ENCODE results near the gene MAPKAPK5.
"Not testable (repeated sequence)": the region's sequence is repeated elsewhere in the genome, so short reads cannot be mapped to it uniquely, and the experiment has no call there.

The MAPKAPK5 gene

DNA sequence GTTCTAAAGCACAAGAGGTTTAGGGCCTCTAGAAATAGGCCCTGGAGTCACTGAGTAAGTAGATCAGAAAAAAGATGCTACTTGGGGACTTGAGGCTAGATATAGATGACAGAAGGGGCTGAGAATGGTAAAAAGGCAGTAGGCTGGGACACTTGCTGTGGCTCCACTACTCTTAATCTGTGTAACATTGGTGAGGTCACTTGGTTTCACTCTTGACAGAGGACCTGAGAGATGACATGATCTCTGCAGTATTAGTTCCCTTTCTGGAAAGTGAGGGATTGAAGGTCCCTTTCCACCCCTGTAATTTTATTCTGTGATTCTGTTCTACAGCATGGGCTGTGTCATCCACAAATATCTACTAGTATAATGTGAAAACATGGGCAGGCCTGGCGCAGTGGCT lies 39.7 kb downstream of the MAPKAPK5 start:
- DNase-seq (ENCODE audit: low read depth in 1 of 2, low spot score in 1 of 2) = no peak

DNA sequence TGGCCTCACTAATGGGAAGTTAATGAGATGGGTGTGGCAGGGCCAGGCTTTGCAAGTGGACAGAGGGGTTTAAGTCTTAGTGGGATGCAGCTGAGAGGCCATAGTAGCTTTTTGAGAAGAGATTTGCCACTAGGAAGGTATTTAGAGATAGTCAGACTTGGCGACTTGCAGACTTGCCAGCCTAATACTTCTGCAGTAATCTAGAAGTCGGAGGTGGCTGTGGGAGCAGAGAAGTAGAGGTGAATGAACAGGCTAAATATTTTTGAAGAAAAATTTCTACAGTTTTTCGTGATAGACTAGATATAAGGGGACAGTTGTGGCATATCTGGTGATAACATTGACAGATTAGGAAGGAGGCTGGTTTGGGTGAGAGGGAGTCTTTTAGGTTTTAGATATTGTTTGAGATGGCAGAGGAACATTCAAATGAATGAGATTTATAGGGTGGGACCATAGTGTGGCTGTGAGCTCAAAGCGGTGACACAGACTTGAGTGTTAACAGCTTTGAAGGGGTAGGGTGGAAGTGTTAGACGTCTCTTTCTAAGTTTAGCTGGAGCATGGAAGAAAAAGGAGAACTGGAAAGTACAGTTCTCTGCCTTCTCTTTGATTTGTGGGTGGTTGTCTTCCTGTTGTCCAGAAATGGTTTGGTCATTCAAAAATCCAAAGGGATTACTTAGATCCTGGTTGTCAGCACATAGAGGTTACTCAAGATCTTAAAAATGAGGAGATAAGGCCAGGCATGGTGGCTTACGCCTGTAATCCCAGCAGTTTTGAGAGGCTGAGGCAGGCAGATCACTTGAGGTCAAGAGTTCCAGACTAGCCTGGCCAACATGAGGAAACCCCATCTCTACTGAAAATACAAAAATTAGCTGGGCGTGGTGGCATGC lies 44.9 kb downstream of the MAPKAPK5 start:
- no peak for DNase-seq (ENCODE audit: low read depth in 1 of 2, low spot score in 1 of 2)

DNA sequence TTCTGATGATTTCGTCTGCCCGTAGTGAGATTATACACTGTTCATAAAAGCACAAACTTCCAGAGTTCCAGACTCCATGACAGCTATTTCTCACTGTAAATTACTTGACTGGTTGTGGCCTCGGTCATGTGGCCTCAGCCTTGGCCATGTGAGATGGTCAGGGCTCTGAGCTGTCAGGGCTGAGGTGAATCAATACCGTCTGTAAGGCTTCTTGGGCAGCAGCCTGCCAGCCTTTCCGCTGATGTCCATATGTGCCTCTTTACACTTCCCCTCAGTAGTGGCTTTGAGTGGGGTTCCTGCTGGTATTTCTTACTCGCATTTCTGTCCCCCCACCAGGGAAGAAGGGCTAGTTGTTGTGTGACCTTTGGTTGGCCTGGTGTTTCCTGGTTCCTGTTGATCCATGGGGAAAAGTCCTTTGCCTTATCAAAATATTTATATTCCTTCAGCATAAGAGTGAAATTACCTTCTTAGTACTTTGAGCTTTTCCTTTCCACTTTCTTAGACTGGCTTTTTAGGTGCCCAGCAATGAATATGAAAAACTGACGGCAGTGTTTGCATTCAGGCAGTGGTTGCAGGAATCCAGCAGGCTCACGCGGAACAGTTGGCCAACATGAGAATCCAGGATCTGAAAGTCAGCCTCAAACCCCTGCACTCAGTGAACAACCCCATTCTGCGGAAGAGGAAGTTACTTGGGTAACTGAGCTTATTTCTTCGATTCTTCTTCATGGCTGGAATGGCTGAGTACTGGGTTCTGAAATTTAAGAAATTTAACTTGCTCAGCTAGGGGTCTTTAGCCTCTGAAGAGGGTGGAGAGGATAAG lies 46.1 kb downstream of the MAPKAPK5 start:
- no peak for DNase-seq (ENCODE audit: low read depth in 1 of 2, low spot score in 1 of 2)

DNA sequence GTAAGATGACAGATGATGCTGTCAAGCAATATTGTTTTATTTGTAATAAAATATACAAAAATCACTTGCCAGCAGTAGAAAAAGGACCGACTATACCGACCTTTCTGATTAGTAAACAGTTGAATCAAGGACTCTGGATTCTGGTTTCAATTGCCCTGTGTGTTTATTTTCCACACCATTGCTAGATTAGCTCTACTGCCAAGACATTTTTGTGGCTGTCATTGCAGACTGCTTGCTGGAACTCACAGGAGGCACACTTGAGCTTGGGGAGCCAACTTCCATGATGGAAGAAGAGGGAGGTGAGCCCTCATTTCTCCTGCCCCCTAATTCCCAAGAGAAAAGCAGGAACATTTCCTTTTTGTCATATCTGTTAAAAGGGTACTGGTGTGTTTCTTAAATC lies 51.3 kb downstream of the MAPKAPK5 start:
- no peak for DNase-seq (ENCODE audit: low read depth in 1 of 2, low spot score in 1 of 2)

DNA sequence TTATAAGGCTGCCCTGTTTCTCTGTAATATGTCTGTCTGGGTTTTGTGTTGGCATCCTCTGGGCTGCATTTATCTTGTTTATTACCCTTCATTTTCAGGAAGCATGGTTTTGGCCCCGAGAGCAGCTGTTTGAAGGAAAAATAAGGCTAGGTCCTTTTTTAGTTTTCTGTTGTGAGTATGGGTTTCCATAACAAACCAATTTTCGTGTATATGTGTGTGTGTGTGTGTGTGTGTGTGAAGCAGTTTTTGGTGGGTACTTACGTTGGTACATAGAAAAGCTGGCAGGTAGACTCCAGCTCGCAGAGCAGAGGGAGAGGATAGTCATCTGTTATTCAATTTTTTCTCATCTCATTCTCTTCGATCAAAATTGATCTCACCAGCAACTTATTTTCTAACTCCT lies 52.5 kb downstream of the MAPKAPK5 start:
- DNase-seq (ENCODE audit: low read depth in 1 of 2, low spot score in 1 of 2) = no peak

DNA sequence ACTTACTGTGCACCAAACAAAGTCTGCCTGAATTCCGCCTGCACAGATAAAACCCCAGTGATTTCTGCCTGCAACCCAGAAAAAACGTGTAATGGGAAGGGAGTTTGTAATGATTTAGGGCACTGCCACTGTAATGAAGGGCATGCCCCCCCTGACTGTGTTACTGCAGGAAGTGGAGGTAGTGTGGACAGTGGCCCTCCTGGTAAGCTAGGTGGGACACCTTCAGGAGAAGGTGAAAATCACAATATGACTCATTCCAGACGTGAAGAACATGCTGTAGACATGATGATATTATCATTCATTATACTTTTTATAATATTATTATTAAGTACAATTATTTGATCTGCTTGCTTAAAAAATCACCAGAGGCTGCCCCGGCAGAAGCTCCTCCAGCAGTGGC lies 59.2 kb downstream of the MAPKAPK5 start:
- no peak for DNase-seq (ENCODE audit: low read depth in 1 of 2, low spot score in 1 of 2)

DNA sequence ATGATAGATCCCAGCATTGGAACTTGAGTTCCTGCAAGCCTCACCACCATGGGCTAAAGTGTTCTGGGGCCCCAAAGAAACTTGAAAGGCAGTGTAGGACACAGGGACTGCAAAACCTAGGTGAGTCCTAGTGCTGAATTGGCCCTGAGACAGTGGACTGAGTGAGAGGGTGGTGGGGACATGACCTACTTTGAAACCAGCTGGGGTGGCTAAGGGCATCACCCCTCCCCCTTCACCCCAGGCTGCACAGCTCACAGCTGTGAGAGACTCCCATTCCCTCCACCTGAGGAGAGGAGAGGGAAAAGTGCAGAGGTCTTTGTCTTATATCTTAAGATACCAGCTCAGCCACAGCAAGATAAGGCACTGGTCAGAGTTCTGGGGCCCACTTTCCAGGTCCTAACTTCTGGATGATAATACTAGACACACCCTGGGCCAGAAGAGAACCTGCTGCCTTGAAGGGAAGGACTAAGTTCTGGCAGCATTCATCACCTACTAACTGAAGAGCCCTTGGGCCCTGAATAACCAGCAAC lies 62.5 kb downstream of the MAPKAPK5 start:
- no peak for DNase-seq (ENCODE audit: low read depth in 1 of 2, low spot score in 1 of 2)

DNA sequence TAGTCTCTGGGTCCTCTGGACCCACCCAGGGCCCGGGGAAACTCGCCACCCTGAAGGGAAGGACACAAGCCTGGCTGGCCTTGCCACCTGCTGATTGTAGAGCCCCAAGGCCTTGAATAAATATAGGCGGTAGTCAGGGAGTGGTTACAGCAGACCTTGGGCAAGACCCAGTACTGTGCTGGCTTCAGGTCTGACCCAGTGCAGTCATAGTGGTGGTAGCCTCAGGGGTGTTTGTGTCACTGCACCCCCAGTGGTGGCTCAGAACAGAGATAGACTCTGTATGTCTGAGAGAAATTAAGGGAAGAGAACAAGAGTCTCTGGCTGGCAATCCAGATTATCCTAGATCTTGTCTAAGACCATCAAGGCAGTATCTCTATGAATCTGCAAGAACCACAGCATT lies 63.5 kb downstream of the MAPKAPK5 start:
- DNase-seq (ENCODE audit: low read depth in 1 of 2, low spot score in 1 of 2) = no peak

DNA sequence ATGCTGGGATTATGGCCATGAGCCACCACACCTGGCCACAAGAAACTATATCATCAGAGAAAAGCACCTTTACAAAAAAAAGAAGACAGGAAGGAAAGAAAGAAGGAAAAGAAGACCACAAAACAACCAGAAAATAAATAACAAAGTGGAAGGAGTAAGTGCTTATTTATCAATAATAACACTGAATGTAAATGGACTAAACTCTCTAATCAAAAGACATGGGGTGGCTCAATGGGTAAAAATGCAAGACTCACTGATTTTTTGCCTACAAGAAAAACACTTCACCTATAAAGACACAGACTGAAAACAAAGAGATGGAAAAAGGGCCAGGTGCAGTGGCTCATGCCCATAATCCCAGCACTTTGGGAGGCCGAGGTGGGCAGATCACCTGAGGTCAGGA lies 65.7 kb downstream of the MAPKAPK5 start:
- DNase-seq (ENCODE audit: low read depth in 1 of 2, low spot score in 1 of 2) = no peak

DNA sequence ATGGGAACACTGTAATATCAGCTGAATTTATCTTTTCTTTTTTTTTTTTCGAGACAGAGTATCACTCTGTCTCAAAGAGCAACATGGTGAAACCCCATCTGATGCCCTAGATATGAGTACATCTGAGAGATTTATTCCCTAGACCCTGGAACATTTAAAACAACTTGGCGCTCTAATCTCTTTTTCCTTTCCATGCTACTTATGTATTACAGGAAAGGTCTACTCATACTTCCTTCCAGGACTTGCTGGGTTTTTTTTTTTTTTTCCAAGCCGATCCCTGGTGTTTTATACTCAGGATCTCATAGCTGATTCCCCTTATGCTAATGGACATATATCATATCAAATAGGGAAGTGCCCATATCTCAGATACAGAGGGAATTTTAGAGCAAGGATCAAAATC lies 83.1 kb downstream of the MAPKAPK5 start:
- DNase-seq (ENCODE audit: low read depth in 1 of 2, low spot score in 1 of 2) = no peak

DNA sequence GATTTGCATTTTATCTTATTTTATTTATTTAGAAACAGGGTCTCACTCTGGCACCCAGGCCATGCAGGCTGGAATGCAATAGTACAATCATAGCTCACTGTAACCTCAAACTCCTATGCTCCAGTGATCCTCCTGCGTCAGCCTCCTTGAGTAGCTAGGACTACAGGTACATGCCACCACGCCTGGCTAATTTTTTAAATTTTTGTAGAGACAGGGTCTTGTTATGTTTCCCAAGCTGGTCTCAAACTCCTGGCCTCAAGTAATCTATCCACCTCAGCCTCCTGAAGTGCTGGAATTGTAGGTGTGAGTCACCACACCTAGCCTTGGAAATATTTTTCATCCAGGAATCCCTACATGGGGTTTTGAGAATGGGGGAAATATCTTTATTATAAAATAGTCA lies 84.6 kb downstream of the MAPKAPK5 start:
- DNase-seq (ENCODE audit: low read depth in 1 of 2, low spot score in 1 of 2) = no peak

DNA sequence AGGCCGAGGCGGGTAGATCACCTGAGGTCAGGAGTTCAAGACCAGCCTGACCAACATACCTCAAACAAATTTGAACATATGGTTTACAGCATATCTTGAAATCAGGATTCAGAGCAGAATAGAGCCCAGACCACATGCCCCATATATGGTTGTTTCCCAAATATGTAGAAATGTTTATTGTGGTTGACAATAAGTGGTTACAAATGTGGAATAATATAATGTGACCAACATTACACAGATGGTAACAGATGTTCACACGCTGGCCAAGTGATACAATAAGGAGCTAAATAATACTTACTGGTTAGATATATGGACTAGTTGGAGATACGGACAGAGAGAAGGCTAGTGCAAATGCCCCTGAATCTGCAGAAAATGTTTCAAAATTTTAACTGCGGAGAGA lies 85.3 kb downstream of the MAPKAPK5 start:
- no peak for DNase-seq (ENCODE audit: low read depth in 1 of 2, low spot score in 1 of 2)

DNA sequence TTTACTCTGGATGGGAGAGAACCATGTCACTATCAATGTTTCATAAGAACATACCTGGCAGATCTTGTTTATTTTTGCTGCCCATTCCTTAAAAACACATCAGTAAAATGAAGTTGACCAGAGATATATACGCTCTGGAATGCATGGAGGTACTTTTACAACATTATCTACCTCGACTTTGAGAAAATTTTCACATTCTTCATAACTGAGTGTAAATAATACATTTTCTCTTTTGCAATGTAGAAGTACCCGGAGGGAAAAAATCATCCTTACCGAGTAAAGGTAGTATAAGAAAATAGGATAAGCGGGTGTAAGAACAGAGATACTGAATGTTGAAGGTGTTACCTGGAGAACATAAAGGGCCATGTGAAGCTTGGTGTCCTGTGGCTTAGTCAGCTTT lies 90.2 kb downstream of the MAPKAPK5 start:
- DNase-seq (ENCODE audit: low read depth in 1 of 2, low spot score in 1 of 2) = no peak

DNA sequence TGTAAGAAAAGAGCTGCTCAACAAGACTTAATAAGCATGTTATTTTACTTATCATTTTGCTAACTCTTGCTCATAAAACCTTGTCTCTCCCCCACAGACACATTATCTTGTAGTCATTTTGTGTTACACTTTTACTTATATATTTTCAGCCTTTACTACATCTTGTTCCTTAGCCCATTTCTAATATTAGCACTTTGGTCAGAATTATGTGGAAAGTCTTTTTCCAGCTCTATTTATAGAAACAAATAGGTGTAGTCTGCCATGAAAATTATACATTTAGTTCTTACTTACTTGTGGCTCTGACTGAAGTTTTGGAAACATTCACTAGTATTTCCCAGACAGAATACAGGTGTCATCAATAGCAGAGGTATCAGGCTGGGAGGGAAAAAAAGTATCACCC lies 94.8 kb downstream of the MAPKAPK5 start:
- no peak for DNase-seq (ENCODE audit: low read depth in 1 of 2, low spot score in 1 of 2)

DNA sequence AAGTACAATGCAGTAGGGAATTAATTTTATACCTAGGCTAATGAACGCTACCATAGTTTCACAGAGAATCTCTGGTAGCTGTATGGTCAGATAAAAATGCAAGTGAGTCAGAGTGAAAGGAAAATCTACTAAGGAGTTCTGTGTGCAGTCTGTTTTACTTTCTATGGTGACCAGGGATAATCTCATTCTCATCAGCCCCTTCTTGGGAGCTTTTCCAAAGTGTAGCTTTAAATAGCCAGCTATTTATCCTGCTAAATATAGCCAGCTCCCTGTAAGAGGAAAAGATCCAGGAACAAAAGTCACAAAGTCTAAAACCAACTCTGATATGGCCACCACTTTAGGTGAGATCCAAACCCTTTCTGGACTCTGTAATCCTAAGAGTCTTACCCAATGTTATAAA lies 95.4 kb downstream of the MAPKAPK5 start:
- DNase-seq (ENCODE audit: low read depth in 1 of 2, low spot score in 1 of 2) = no peak

DNA sequence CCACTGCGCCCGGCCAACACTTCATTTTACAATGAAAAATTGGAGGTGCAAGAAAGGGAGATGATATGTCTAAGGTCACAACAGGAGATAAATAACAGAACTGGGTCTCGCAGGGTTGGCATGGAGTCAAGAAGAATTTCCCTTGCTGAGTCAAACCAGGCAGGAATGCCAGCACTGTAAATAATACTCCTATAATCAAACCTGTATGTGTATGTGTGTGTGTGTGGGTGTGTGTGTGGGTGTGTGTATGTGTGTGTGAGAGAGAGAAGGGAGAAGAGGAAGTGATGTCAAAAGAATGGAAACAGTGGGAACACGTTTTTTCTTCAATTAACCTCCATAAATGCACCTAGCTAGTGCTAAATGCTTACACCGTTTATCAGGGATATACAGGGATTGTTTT lies 100.5 kb downstream of the MAPKAPK5 start:
- no peak for DNase-seq (ENCODE audit: low read depth in 1 of 2, low spot score in 1 of 2)

DNA sequence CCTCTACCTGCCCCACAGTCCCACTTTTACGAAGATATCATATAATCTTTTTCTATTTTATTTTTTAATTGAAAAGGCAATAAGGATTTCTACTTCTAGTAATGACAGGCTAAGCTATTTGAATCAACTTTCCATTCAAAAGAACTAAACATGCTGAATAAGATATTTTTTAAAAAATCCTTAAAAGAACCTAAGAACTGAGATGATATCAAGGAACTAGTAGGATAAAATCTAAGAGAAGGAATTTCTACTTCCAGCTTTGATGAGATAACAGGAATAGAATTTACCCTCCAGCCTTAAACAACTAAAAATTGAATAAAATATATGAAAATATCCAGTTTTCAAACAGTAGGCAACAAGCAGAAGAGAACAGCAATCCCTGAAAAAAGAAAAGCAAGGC lies 101.9 kb downstream of the MAPKAPK5 start:
- DNase-seq (ENCODE audit: low read depth in 1 of 2, low spot score in 1 of 2) = no peak

DNA sequence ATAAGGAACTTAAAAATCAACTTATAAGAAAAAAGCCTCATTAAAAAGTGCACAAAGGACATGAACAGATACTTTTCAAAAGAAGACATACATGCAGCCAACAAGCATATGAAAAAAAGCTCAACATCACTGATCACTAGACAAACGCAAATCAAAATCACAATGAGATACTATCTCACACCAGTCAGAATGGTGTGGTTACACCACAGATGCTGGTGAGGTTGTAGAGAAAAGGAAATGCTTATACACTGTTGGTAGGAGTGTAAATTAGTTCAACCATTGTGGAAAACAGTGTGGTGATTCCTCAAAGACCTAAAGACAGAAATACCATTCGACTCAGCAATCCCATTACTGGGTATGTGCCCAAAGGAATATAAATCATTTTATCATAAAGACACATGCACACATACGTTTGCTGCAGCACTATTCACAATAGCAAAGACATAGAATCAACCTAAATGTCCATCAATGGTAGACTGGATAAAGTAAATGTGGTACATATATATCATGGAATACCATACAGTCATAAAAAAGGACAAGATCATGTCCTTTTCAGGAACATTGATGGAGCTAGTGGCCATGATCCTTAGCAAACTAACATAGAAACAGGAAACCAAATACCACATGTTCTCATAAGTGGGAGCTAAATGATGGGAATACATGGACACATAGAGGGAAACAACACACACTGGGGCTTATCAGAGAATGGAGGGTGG lies 109.1 kb downstream of the MAPKAPK5 start:
- DNase-seq (ENCODE audit: low read depth in 1 of 2, low spot score in 1 of 2) = not testable (repeated sequence)

Measured in stimulated activated CD4-positive, alpha-beta T cell treated with anti-CD3 and anti-CD28 coated beads, Interleukin-15, amount 100 ng/mL, for 1 hour (primary cell).